ENCODE data around the gene BEND7. TPM values are rescaled to one million over a fixed set of nuclear protein-coding genes. Genes with fewer than 3 reads are reported as not detected.

The BEND7 gene, protein sequence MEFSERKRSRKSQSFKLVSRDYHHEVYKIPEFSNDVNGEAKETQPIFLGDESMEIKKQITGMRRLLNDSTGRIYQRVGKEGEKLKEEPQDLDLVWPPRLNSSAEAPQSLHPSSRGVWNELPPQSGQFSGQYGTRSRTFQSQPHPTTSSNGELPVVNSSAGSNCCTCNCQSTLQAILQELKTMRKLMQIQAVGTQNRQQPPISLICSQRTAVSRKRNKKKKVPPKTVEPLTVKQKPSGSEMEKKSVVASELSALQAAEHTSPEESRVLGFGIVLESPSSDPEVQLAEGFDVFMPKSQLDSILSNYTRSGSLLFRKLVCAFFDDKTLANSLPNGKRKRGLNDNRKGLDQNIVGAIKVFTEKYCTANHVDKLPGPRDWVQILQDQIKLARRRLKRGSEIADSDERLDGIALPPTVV
- 1 to 10 TPM in 1 of 5 donors, not detected in 4; 1.2 TPM for total RNA-seq
- total RNA-seq (2013) = 0.15 TPM
- total RNA-seq = 0 to 0.37 (median 0.13) reads per million in 29 experiments

DNA sequence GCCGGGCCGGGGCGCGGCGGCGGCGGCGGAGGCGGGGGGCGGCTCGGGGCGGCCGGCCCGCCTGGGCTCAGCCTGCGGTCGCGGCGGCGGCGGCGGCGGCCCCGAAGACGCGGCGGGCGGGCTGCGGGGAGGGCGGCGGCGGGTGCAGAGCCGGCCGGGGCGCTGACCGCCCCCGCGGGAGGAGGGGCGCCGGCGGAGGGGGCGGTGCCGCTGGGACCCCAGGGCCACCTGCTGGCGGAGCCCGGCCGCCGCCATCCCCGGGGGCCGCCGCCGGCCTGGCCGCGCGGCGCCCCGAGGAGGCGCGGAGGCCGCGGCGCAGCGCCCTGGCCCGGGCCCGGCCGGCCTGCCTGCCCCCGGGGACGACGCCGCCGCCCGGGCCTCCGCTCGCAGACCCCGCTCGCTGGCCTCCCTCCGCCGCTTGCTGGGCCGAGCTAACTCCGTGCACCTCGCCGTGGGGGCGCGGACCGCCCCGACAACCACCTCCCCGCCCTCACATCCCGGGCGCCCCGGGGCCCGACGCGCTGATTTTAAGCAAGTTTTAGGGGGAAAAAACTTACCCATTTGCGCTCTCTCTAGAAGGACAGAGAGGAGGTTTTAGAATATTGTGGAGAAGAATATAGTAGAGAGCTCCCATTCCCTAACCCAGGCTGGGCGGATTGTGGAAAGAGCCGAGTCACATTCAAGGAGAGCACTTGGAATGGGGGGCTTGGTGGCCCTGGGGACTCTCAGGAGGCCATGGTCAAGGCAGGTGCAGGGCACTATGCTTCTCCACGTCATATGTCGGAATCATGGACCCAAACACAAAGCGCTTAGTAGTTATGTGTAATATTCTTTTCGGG lies at the start of gene BEND7:
TSS of gene BEND7 (minus strand) at position 140 of the 839 bp plus-strand sequence. CDS start 481 bp downstream, outside the sequence.
- ChIA-PET CTCF (no interaction called here), POLR2A (no interaction called here)
- Histone ChIP-seq H3K9me3 (no peaks in the 10 kb centered on the region), H3K27me3 (replicated peaks in 1 of 2; ENCODE audit: control insufficient read depth in 2 of 2, extremely low read depth in 1 of 2, insufficient read depth in 2 of 2, low read length in 1 of 2) (peaks cover 12 to 28% of the 10 kb centered on the region in 2 experiments), H3K27ac (ENCODE audit: low read length) (no peak within 1 kb of the TSS), H3K36me3 (ENCODE audit: control insufficient read depth in 2 of 2, extremely low read depth in 1 of 2, insufficient read depth in 1 of 2, low read length in 1 of 2) (no peaks in the 10 kb centered on the region), H3K4me1 (ENCODE audit: control insufficient read depth in 1 of 2, extremely low read depth in 1 of 2, insufficient read depth in 2 of 2, low read length in 2 of 2) (peaks cover 0 to 12% of the 10 kb centered on the region in 2 experiments), H3K4me3 (ENCODE audit: control insufficient read depth in 1 of 2, extremely low read depth in 1 of 2, low read length in 1 of 2) (peak within 1 kb of the TSS in 1 of 2 donors; percentile 51)
- ATAC-seq (replicated peaks in 1 of 4) (peak; percentile 34 to 56 (median 43)), DNase-seq (peak in 2 of 35 experiments; percentile 1 to 9)
- H3K4me3 Mint-ChIP-seq = peak within 1 kb of the TSS; percentile 69 to 75 (median 70)
- peaks cover 61 to 67% of the 10 kb centered on the region in 2 donors for H3K27me3 Mint-ChIP-seq
- WGBS (ENCODE audit: insufficient coverage) = under 1% methylated on average over 74 of the region's 98 CpGs
- H3K9me3 Mint-ChIP-seq = no peaks in the 10 kb centered on the region
- no peaks in the 10 kb centered on the region for H3K36me3 Mint-ChIP-seq
- H3K27ac Mint-ChIP-seq = no peak within 1 kb of the TSS
- peaks cover 9 to 14% (median 12%) of the 10 kb centered on the region in 3 donors for H3K4me1 Mint-ChIP-seq

DNA sequence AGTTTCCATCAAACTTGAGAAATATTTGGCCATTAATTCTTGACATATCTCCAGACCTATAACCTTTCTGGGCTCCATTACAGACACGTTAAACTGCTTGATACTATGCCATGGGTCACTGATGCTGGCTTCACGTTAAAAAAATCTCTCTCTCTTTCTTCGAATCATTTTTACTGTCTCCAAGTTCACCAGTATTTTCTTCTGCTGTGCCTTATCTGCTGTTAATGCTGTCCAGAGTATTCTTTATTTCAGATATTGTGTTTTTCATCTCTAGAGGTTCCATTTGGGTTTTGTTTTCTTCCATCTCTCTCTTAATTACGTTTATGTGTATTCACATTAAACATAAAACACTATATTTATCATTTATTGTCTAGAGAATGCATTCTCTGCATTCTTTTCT lies 45.1 kb upstream of the BEND7 start:
- H3K27ac Mint-ChIP-seq = no peak overlapping the region
- Histone ChIP-seq H3K27me3 (replicated peaks in 1 of 2; ENCODE audit: control insufficient read depth in 2 of 2, extremely low read depth in 1 of 2, insufficient read depth in 2 of 2, low read length in 1 of 2) (peaks cover 0 to 6% of the 10 kb centered on the region in 2 experiments), H3K4me1 (ENCODE audit: control insufficient read depth in 1 of 2, extremely low read depth in 1 of 2, insufficient read depth in 2 of 2, low read length in 2 of 2) (no peaks in the 10 kb centered on the region), H3K36me3 (ENCODE audit: control insufficient read depth in 2 of 2, extremely low read depth in 1 of 2, insufficient read depth in 1 of 2, low read length in 1 of 2) (no peaks in the 10 kb centered on the region), H3K4me3 (ENCODE audit: control insufficient read depth in 1 of 2, extremely low read depth in 1 of 2, low read length in 1 of 2) (no peak overlapping the region), H3K27ac (ENCODE audit: low read length) (no peak overlapping the region), H3K9me3 (no peaks in the 10 kb centered on the region)
- H3K4me3 Mint-ChIP-seq = no peak overlapping the region
- peaks cover 32 to 37% of the 10 kb centered on the region in 2 donors for H3K27me3 Mint-ChIP-seq
- ChIA-PET POLR2A (no interaction called here), CTCF (no interaction called here)
- ATAC-seq (replicated peaks in 1 of 4) = no peak
- H3K4me1 Mint-ChIP-seq = no peaks in the 10 kb centered on the region
- peaks cover 10 to 12% (median 10%) of the 10 kb centered on the region in 3 donors for H3K9me3 Mint-ChIP-seq
- no peaks in the 10 kb centered on the region for H3K36me3 Mint-ChIP-seq
- no peak for DNase-seq
- 90% methylated on average over 2 of the region's 4 CpGs for WGBS (ENCODE audit: insufficient coverage)

DNA sequence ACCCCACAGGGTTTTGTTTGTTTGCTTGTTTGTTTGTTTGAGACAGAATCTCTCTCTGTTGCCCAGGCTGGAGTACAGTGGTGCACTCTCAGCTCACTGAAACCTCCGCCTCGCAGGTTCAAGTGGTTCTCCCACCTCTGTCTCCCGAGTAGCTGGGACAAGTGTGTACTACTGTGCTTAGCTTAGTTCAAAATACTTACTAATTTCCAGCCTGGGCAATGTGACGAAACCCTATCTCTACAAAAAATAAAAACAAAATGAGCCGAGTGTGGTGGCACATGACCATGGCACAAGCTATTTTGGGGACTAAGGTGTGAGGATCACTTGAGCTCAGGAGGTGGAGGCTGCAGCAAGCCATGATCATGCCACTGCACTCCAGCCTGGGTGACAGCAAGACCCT lies 42.7 kb upstream of the BEND7 start:
- H3K27ac ChIP-seq (ENCODE audit: low read length) = no peak overlapping the region
- ATAC-seq (replicated peaks in 1 of 4) (no peak), DNase-seq (no peak)
- Mint-ChIP-seq H3K36me3 (no peaks in the 10 kb centered on the region), H3K27me3 (peaks cover 26 to 28% of the 10 kb centered on the region in 2 donors), H3K27ac (no peak overlapping the region), H3K4me3 (no peak overlapping the region), H3K4me1 (no peaks in the 10 kb centered on the region), H3K9me3 (peaks cover 10 to 12% (median 10%) of the 10 kb centered on the region in 3 donors)
- no peaks in the 10 kb centered on the region for H3K4me1 ChIP-seq (ENCODE audit: control insufficient read depth in 1 of 2, extremely low read depth in 1 of 2, insufficient read depth in 2 of 2, low read length in 2 of 2)
- CTCF ChIA-PET = no interaction called here
- no peak overlapping the region for H3K4me3 ChIP-seq (ENCODE audit: control insufficient read depth in 1 of 2, extremely low read depth in 1 of 2, low read length in 1 of 2)
- H3K9me3 ChIP-seq = no peaks in the 10 kb centered on the region
- POLR2A ChIA-PET = no interaction called here
- WGBS (ENCODE audit: insufficient coverage) = no CpG with 5 or more reads among the region's 5 CpGs
- H3K36me3 ChIP-seq (ENCODE audit: control insufficient read depth in 2 of 2, extremely low read depth in 1 of 2, insufficient read depth in 1 of 2, low read length in 1 of 2) = no peaks in the 10 kb centered on the region
- peaks cover 0 to 10% of the 10 kb centered on the region in 2 experiments for H3K27me3 ChIP-seq (replicated peaks in 1 of 2; ENCODE audit: control insufficient read depth in 2 of 2, extremely low read depth in 1 of 2, insufficient read depth in 2 of 2, low read length in 1 of 2)

DNA sequence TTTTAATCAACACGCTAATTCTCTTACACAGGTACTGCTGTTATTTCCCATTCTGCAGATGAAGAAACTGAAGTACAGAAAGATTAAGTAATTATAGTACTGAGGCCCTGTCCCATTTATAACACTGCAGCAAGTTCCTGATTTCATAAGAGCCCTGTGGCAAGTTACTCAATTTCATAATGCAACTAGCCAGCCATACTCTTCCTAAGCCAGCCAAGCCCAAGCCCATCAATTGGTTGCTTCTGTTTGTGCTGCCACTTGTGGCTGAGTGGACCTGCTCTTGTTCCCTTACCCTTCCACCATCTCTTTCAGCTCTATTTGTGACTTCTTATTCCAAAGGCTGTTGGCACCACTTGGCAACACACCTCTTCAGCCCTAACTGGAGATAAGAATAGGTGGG lies 38.2 kb upstream of the BEND7 start:
- no peaks in the 10 kb centered on the region for H3K4me1 Mint-ChIP-seq
- ChIA-PET CTCF (no interaction called here), POLR2A (interaction anchor here in 1 of 2 donors (0.6 kb wide), 1 partner anchor 1641 kb away, joined by 4 read pairs; no protein-coding TSS in a partner anchor)
- Histone ChIP-seq H3K27me3 (replicated peaks in 1 of 2; ENCODE audit: control insufficient read depth in 2 of 2, extremely low read depth in 1 of 2, insufficient read depth in 2 of 2, low read length in 1 of 2) (peaks cover 0 to 16% of the 10 kb centered on the region in 2 experiments), H3K4me3 (ENCODE audit: control insufficient read depth in 1 of 2, extremely low read depth in 1 of 2, low read length in 1 of 2) (no peak overlapping the region), H3K36me3 (ENCODE audit: control insufficient read depth in 2 of 2, extremely low read depth in 1 of 2, insufficient read depth in 1 of 2, low read length in 1 of 2) (no peaks in the 10 kb centered on the region), H3K9me3 (no peaks in the 10 kb centered on the region), H3K4me1 (ENCODE audit: control insufficient read depth in 1 of 2, extremely low read depth in 1 of 2, insufficient read depth in 2 of 2, low read length in 2 of 2) (no peaks in the 10 kb centered on the region), H3K27ac (ENCODE audit: low read length) (no peak overlapping the region)
- ATAC-seq (replicated peaks in 1 of 4) (no peak), DNase-seq (no peak)
- H3K4me3 Mint-ChIP-seq = no peak overlapping the region
- H3K27me3 Mint-ChIP-seq = peaks cover 19% of the 10 kb centered on the region in 2 donors
- H3K9me3 Mint-ChIP-seq = no peaks in the 10 kb centered on the region
- no CpG with 5 or more reads among the region's 1 CpG for WGBS (ENCODE audit: insufficient coverage)
- H3K36me3 Mint-ChIP-seq = no peaks in the 10 kb centered on the region
- H3K27ac Mint-ChIP-seq = no peak overlapping the region

DNA sequence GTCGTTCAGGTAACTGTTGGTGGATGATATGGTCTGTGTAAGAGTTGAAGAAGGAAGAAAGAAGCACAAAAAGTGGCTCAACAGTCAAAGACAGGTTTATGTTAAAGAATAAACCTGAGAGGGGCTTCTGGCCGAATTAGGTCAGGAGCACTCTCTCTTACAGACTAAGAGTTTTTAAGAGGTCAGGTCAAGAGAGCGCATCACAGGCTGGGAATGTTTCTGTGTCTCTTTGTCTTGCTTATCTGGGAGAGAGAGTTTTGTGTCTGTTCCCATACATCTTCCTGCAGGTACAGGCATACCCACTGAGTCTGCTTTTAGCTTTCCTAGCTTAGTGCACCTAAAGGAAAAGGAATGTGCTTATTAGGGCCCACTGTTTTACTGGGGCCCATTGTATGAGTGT lies 35.8 kb upstream of the BEND7 start:
- Histone ChIP-seq H3K36me3 (ENCODE audit: control insufficient read depth in 2 of 2, extremely low read depth in 1 of 2, insufficient read depth in 1 of 2, low read length in 1 of 2) (no peaks in the 10 kb centered on the region), H3K4me1 (ENCODE audit: control insufficient read depth in 1 of 2, extremely low read depth in 1 of 2, insufficient read depth in 2 of 2, low read length in 2 of 2) (no peaks in the 10 kb centered on the region), H3K27me3 (replicated peaks in 1 of 2; ENCODE audit: control insufficient read depth in 2 of 2, extremely low read depth in 1 of 2, insufficient read depth in 2 of 2, low read length in 1 of 2) (peaks cover 0 to 14% of the 10 kb centered on the region in 2 experiments), H3K9me3 (no peaks in the 10 kb centered on the region), H3K27ac (ENCODE audit: low read length) (no peak overlapping the region), H3K4me3 (ENCODE audit: control insufficient read depth in 1 of 2, extremely low read depth in 1 of 2, low read length in 1 of 2) (no peak overlapping the region)
- H3K27ac Mint-ChIP-seq = no peak overlapping the region
- POLR2A ChIA-PET = no interaction called here
- 89% methylated on average over 2 of the region's 3 CpGs for WGBS (ENCODE audit: insufficient coverage)
- no peak for ATAC-seq (replicated peaks in 1 of 4)
- DNase-seq = no peak
- no peak overlapping the region for H3K4me3 Mint-ChIP-seq
- peaks cover 14 to 18% of the 10 kb centered on the region in 2 donors for H3K27me3 Mint-ChIP-seq
- no peaks in the 10 kb centered on the region for H3K4me1 Mint-ChIP-seq
- CTCF ChIA-PET = no interaction called here
- H3K36me3 Mint-ChIP-seq = no peaks in the 10 kb centered on the region
- no peaks in the 10 kb centered on the region for H3K9me3 Mint-ChIP-seq
